Activated CD4-positive, alpha-beta T cell treated with anti-CD3 and anti-CD28 coated beads, Interleukin-2, Interleukin-6, amounts not matched to agents 100 ng/mL and 50 ng/mL, durations not matched to agents 16 hours and 8 hours (primary cell): Measurements from ENCODE around the gene SCARF1.

Source experiments
- DNase-seq: peaks from one replicate; pipeline ENCODE4 v3.0.0-alpha.2; 2020

Gene SCARF1

GRCh38 chr17:1627982-1628855 is 17.3 kb downstream of the SCARF1 start, which contains the start of gene SLC43A2:
TSS of gene SLC43A2 (minus strand) at chr17:1628834. CDS start at chr17:1627874, 960 bp downstream.
- DNase-seq: peak; percentile 83

- DNase-seq: no peak
Measured at GRCh38 chr17:1627182-1627981, 18.1 kb downstream of the SCARF1 start.

GRCh38 chr17:1626333-1626732 is 19.2 kb downstream of the SCARF1 start:
- DNase-seq: no peak

- no peak for DNase-seq
Measured at GRCh38 chr17:1625581-1625980, 20.0 kb downstream of the SCARF1 start.

- no peak for DNase-seq
Measured at GRCh38 chr17:1625053-1625452, 20.5 kb downstream of the SCARF1 start.

GRCh38 chr17:1624650-1625049 is 20.9 kb downstream of the SCARF1 start:
- no peak for DNase-seq

- no peak for DNase-seq
Measured at GRCh38 chr17:1623057-1623630, 22.4 kb downstream of the SCARF1 start.

GRCh38 chr17:1621273-1621954 is 24.1 kb downstream of the SCARF1 start:
- DNase-seq: no peak

GRCh38 chr17:1620486-1620885 is 25.0 kb downstream of the SCARF1 start:
- no peak for DNase-seq

GRCh38 chr17:1617620-1618174 is 27.8 kb downstream of the SCARF1 start:
- no peak for DNase-seq

- DNase-seq: no peak
Measured at GRCh38 chr17:1616101-1616500, 29.4 kb downstream of the SCARF1 start.

- DNase-seq: no peak
Measured at GRCh38 chr17:1612400-1612799, 33.1 kb downstream of the SCARF1 start.

GRCh38 chr17:1611715-1612114 is 33.8 kb downstream of the SCARF1 start:
- DNase-seq: no peak

- DNase-seq: no peak
Measured at GRCh38 chr17:1608676-1609075, 36.9 kb downstream of the SCARF1 start.

GRCh38 chr17:1607971-1608320 is 37.6 kb downstream of the SCARF1 start:
- no peak for DNase-seq

GRCh38 chr17:1606352-1606985 is 39.1 kb downstream of the SCARF1 start:
- DNase-seq: no peak

GRCh38 chr17:1605681-1606351 is 39.7 kb downstream of the SCARF1 start:
- no peak for DNase-seq

GRCh38 chr17:1604831-1605528 is 40.6 kb downstream of the SCARF1 start:
- DNase-seq: no peak

- no peak for DNase-seq
Measured at GRCh38 chr17:1601571-1601970, 44.0 kb downstream of the SCARF1 start.

- DNase-seq: no peak
Measured at GRCh38 chr17:1598399-1599095, 47.0 kb downstream of the SCARF1 start.
